HK-2 (cell line): ENCODE results near the gene CD63.

Experiments used
- DNase-seq: peaks from one replicate; pipeline ENCODE4 v3.0.0-alpha.2; 2018; ENCODE audit not compliant: unreplicated experiment

The CD63 gene

DNA sequence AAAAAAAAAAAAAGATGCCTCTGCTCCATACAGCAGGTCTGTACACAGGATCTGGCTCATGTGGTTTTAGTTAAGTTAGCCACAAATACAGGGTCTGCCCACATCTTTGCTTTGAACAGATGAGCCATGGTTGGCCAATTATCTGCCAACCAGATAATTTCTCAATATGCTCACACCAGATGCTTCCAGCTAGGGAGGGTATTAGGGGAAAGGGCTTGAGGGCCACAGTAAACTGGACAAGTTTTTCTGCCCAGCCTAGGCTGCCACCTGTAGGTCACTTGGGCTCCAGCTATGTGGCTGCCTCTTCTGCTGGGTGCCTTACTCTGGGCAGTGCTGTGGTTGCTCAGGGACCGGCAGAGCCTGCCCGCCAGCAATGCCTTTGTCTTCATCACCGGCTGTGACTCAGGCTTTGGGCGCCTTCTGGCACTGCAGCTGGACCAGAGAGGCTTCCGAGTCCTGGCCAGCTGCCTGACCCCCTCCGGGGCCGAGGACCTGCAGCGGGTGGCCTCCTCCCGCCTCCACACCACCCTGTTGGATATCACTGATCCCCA lies 7.8 kb downstream of the CD63 start:
- peak; percentile 84 for DNase-seq

DNA sequence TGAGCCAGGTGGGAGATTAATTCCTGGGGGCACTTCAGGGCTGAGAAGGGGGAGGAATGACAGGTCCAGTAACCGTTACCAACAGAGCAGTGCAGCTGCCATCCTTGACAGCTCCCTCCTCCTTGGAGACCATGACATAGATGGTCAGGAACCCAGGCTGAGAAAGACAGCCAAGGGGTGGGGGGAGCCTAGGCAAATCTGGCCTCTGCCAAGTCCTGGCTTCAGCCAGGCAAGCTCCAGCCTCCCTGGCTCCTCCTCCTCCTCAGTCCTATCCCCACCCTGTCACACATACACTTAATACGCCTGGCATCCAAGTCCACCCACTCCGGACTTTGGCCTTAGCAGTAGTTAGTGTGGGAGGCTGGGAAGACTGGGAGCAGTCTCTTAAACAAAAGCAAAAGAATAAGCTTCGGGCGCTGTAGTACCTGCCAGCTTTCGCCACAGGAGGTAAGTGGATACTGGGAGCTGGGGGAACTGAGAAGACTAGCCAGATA lies 8.7 kb downstream of the CD63 start, which contains the start of gene RDH5:
TSS of gene RDH5 (plus strand) at position 323 of the 494 bp plus-strand sequence. CDS start 792 bp downstream, outside the sequence.
- peak; percentile 40 for DNase-seq

DNA sequence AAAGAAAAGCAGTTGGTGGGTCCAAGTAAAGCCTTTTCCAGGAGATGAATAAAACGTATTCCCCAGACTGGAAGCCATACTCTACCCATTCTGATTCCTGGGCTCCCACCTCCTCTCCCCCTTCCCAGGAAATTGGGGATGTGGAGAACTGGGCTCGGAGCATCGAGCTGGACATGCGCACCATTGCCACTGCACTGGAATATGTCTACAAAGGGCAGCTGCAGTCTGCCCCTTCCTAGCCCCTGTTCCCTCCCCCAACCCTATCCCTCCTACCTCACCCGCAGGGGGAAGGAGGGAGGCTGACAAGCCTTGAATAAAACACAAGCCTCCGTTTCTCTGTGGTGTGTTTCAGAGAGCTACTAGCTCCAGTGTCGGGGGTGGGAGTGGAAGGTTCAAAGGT lies 9.4 kb downstream of the CD63 start:
- DNase-seq = no peak

DNA sequence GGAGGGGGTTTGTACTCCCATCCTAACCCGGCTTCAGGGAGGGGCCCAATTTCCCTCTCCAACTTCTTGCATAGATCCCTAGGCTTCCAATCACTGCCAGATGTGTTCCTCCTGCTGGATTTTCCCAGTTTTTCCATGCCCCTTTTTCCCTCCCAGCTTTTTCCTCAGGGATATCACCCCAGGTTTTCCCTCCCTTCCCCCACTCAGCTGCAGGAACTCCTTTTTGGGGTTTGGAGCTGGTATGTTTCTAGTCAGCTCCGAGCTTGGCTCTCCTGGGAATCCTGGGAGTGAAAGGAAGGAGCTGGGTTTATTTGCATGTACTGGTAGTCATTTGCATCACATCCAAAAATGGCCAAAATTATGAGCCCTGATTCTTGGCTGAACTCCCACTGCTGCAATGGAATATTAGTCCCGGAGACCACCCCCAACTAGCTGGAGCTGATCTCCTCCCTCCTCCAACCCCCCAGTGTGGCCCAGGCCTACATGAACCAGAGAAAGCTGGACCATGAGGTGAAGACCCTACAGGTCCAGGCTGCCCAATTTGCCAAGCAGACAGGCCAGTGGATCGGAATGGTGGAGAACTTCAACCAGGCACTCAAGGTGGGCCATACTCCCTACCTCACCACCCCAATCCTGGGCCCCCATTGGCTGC lies 10.1 kb downstream of the CD63 start:
- DNase-seq = no peak

DNA sequence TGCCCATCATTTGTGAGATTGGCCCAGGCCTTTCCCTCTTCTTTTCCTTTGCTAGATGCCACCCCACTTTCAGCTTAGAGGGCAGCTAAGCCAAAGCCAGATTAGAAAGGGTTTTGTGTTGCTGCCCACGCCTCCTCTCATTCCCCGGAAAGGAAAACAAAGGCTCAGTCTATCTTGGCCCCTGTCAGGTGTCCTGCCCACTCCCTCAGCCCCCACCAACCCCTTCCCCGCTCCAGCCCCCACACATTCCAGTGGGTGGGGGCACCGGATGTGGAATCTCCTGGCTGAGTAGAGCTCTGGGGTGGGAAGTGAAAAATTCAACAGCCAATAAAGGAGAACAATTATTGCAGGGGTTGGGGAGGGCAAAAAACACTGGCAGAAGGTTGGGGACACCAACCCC lies 10.8 kb downstream of the CD63 start:
- no peak for DNase-seq

DNA sequence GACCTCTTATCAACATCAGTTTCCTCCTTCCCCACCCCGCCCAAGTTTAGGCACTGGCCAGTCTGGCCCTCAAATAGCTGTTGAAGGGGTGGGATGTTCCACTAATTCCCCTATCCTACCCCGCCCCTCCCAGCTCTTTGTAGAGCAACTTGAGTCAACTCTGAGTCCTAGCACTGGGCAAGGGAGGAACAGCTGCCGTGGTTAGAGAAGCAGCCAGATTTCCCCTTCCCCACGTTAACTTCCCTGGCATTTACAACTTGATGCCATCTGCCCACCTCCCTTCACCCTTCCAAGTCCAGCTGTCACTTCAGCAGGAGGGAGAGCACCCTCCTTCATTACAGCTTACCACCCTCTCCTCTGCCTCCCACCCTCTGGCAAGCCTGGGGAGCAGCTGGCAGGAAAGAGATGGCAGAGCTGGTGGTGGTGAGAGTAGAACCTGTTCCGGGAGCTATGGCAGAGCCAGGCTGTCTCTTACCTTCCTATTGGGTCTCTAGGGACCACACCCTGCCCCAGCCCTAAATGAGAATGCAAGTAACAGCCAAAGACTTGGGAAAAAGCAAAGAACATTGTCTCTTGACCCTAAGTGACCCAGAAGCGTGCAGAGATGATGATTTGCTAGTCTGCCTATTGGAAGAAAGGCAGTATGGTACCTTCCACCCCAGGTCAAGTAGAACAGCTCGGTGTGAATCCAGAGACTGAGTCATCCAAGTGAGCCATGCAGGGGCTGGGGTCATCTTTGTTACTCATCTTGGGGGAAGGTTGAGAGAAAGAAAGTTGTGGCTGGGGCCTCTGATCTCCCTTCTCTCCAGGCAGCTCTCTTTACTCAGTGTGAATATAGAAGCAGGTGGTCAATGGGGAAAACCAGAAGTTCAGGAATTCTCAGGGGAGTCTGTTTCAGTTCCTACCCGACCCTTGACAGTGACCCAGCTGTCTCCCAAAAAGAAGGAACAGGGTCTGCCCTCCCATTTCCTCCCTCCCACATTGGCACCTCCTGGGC lies 11.5 kb downstream of the CD63 start:
- DNase-seq = peak; percentile 48

DNA sequence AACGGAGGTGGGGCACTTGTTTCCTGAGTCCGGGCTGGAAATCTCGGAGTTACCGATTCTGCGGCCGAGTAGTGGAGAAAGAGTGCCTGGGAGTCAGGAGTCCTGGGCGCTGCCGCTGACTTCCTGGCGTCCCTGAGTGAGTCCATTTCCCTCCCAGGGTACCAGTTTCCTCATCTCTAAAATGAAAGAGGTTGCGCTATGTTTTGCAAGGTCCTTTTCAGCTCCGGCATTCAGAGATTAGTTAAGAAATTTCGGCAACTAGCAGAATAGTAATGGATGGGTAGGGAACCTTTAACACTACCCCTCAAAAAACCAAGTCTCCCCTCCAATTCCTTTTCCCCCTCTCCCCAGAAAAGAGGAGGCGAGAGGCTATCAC lies 12.2 kb downstream of the CD63 start:
- DNase-seq = no peak

DNA sequence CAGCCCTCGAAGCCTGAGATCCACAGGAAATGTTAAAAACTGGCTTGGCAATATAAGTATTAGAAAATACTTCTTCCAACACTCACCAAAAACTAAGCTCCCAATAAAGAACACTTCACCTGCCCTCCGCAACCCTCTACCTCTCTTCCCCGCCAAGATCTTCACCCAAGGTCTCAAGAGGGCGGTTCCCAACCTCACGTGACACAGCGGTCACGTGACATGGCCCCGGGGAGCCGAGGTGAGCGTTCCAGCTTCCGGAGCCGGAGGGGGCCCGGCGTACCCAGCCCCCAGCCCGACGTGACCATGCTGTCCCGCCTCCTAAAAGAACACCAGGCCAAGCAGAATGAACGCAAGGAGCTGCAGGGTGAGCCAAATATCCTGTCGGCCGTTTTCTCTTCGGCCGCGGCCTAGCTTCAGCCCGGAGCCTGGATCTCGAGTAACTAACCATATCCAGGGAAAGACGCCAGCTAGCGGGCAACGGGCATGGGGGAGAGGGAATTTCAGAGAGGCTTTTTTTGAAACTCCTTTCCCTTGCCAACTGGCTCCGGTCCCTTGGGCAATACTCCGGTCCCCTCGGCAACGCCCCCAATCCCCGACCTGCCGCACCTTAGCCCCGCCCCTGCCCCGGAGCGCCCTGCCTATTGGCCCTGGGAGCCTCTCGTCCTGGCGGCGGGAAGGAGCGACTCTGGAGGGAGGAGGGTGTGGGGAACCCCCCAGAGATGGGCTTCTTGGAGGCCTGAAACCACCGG lies 12.8 kb downstream of the CD63 start, which contains the start of gene BLOC1S1:
TSS of gene BLOC1S1 (plus strand) at position 214 of the 749 bp plus-strand sequence. CDS start at position 220, 6 bp downstream.
- DNase-seq = peak; percentile 92

DNA sequence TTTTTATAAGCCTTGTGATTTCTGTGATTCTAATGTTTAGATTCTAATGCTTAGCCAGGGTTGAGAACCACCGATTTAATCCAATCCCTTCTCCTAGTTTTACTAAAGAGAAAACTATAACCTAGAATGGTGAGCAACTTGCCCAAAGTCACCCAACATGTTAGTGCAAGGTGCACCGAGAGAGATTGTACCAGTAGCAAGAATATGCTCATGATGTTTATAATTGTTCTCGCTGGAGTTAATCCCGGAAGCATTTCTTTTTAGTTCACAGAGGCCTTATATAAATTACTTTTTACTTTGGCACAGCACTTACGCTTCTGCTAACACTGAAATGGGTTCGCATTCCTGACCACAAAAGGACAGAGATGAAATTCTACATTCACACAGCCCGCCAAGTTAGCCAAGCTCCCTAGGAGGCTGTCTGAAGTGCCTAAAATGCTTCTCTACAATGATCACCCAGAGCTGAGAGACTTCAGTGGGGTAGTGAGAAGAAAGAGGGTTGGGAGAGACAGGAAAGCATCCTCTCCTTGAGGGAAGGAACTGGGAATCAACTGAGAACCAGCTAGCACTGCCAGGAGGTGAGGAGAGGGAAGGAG lies 13.5 kb downstream of the CD63 start:
- no peak for DNase-seq

DNA sequence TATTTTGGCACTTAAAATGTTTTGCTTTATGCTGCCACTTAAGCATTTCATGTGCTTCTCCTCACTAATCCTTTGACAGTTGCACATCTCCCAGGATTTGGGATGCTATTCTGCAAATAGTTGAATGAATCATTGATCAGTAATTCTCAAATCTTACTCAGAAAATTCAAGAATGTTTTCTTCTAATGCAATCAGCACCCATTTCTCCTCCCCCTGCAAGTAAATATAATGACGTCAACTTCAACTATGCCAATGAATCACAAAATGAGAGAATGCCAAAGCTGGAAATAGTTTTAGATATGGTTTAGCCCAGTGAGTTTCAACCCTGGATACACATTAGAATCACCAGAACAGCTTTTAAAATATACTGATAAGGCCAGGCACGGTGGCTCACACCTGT lies 15.1 kb downstream of the CD63 start:
- no peak for DNase-seq

DNA sequence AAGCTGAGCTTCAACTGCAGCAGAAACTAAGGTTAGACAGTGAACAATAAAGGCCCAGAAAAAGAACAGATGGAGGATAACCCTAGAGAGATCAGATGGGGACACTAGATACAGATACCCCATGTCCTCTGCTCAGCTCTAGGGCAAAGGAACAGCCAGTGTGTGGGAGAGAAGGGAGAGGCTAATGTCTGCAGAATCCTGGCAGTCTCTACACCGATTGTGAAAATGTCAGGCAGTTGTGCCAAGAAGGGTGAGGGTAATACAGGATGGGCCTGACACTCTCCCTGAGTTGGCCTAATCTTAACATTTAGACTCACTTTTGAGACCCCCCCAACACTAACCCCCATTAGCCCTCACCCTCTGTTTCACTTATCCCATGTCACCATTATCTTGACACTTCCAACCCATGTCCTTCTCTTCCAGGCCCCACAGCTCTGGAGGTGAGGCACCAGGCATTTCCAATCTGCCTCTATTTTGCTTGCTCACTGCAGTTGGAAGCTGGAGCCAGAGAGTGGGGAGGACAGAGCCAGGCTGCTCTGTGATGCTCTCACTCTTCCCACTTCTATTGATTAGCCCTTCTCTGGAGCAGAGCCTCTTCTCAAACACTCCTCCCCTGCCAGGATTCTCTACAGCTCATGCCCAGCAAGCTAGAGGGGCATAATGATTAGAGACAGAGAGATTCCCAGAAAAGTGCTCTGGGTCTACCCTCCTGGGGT lies 16.0 kb downstream of the CD63 start:
- no peak for DNase-seq

DNA sequence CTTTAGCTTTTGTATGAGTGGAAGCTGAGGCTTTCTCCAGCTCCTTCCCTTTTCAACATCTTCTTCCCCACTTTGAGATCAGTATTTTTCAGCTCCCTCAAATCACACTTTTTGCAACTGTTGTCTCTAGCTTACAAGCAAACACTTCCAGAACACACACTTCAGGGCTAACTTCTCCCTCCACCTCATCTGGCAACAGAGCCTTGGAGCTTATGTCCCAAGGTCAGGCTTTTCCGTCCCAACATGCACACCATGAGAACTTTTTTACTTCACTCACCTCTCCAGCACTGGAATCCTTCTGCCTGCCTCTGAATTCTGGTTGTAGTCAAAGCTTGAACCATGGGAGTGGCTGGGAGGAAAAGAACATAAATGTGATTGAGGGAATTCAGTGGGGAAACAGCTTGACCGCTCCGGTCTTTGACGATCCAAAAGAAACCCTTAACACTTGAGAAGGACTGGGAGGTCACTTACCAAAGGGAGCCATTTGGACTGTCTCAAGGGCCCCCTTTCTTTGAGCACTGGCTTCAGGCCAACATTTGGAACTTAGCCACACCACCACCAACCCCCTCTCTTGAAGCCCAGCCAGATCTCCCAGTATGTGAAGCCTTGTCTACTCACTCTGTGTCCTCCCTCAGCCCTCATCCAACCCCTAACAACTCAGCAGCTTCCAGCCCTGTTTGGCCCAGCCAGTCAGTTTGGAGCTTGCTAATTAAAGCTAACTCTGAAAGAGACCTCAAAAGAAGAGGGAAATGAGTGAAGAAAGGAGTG lies 16.8 kb downstream of the CD63 start:
- DNase-seq = no peak

DNA sequence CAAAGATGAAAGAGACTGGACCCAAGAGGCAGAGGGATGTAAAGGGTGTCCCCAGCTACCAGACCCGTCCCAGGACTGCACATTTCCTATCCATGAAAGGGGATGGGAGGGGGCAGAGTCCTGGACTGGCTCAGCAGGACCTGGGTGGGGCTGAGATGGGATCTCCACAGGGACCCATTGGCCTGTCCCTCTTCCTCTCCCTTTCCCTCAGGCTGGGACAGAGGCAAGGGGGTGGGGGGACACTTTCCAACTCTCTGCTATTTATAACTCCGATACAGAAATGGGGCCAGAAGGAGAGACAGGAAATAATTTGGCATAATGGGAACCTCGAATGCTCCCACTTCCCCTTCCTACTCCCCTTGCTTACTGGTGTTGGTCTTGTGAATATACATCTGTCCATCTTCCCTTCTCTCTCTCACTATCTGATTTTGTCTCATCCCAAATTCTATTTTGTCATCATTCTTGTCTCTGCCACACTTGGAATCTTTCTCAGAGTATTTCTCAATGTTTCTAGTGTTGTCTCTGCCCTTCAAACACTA lies 20.0 kb downstream of the CD63 start:
- DNase-seq = no peak

DNA sequence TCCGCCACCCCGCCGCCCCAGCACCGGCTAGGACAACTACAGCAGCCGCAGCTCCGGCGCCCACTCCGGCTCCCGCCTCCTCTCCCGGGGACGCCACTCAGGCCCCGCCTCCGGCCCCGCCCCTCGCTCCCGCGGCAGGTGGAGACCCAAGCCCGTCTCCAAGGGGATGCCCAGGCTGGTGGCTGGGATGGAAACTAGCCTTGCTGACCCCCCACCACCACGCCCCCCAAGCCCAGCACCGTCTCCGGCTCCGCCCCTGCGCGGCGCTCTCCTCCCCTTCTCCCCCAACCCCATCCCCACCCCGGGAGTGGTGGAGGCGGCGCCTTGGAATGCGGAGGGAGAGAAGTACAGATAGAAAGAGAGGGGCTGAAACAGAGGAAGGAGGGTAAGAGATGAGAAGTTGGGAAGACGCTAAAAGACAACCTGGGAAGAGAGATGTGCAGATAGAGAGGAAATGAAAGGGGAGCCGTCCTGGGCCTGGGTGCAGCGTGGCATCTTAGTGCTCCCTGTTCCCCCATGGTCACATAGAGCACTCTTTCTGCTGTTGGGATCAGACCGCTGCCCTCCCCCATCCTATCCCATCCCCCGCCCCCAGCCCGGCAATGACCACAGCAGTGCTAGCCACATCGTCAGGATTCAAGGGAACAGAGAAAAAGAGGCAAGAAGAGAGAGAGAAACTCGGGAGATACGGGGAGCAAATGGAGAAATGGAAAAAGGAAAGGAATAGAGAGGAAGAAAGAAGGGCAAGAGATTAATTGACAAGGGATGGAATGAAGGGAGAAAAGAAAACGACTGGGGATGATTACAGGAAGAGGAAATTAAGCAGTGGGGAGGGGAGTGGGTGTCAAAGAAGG lies 20.7 kb downstream of the CD63 start, which contains the start of gene ITGA7:
TSS of gene ITGA7 (minus strand) at position 64 of the 854 bp plus-strand sequence. CDS start 222 bp downstream, outside the sequence.
- peak; percentile 35 for DNase-seq

DNA sequence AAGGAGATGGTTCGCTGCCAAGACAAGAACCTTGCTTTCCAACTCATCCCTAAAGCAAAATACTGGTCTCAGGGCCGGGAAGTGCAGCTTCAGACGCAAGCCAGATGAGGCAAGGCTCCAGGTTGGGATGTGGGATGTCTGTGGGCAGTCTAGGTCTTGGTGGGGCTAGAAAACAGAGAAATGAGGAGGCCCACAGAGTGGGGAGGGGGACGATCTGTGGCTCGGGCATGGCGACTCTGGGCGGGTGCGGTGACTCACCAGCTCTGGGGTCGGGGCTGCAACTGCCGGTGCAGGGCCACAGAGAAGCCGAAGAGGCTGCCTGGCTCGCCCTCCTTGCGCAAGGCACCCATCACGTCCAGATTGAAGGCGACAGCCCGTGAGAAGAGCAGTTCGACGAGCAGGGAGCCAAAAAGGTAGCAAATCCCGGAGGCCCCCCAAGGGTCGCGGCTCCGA lies 21.6 kb downstream of the CD63 start:
- peak; percentile 17 for DNase-seq

DNA sequence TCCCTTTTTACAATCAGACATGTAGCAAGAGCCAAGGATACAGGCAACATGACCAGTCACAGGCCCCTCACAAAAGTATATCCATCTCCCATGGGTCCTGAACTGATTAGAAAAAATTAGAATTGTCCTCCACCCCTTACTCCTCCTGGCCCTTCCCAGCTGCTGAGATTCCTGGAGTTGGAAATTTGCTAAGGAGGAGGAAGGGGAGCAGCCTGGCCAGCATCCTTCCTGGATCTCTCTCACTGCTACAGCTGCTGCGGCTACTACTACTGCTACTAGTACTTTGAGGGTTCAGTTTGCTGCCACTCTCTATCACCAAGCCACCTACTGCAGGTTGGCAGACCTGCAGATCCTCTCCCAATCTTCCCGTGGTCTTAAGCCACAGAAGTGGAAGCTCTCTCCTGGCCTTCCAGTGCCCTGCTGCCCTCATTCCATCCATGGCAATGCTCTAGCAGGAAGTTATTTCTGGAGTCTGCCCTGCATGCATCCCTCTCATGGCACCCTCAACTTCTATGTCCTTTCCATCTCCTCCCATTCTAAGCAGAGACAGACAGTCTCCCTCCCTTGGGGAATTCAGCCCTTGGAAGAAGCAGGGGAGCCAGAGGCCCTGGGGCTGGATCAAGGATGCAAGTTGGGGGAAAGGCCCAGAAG lies 22.1 kb downstream of the CD63 start:
- DNase-seq = no peak

DNA sequence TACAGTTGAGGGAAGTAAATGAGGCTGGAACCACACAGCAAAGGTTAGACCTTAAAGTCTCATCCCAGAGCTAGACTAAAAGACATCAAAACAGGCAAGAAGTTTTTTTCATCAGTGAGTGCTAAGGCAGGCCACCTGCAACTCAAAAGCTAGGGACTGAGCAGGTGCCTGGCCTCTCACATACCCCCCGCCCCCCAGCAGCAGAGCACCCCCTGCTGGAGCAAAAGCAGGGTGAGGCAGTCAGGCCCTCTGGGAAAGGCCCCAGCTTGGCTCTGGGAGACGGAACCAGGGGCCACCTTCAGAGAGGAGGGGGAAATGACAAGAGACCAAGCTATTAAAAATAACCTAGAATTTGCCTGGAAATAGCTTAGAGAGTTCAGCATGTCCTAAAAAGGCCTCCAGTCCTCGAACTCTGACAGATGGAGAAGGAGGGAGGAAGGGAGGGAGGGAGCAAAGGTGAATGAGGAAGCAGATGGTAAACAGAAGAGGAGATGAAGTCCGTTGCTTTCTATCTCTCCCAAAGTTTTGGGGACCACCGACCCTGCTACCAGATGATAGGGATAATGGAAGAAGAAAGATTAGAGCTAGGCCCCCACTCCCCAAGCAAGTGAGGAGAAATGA lies 22.9 kb downstream of the CD63 start:
- DNase-seq = no peak
